ENCODE results near the gene IREB2.

GRCh38 chr15:78452485-78452884, 14.5 kb downstream of the IREB2 start:
- TF ChIP-seq CTCF (conservative IDR thresholded peaks at IDR 0.05; ENCODE audit: low read length) (no peak), EZH2phosphoT487 (IDR thresholded peaks at IDR 0.05; ENCODE audit: borderline replicate concordance, low read depth, low read length) (no peak)

All from OCI-LY7 (cell line).